NCI-H1105 treated with DMSO at 0.1 percent for 48 hours (cell line): ENCODE measurements around the gene VAV3.
"Not testable (repeated sequence)": the region's sequence is repeated elsewhere in the genome, so short reads cannot be mapped to it uniquely, and the experiment has no call there.

ENCODE experiments used
- DNase-seq: peaks from one replicate; lab custom pipeline; 2025; lab: John Stamatoyannopoulos, UW

VAV3 gene, protein sequence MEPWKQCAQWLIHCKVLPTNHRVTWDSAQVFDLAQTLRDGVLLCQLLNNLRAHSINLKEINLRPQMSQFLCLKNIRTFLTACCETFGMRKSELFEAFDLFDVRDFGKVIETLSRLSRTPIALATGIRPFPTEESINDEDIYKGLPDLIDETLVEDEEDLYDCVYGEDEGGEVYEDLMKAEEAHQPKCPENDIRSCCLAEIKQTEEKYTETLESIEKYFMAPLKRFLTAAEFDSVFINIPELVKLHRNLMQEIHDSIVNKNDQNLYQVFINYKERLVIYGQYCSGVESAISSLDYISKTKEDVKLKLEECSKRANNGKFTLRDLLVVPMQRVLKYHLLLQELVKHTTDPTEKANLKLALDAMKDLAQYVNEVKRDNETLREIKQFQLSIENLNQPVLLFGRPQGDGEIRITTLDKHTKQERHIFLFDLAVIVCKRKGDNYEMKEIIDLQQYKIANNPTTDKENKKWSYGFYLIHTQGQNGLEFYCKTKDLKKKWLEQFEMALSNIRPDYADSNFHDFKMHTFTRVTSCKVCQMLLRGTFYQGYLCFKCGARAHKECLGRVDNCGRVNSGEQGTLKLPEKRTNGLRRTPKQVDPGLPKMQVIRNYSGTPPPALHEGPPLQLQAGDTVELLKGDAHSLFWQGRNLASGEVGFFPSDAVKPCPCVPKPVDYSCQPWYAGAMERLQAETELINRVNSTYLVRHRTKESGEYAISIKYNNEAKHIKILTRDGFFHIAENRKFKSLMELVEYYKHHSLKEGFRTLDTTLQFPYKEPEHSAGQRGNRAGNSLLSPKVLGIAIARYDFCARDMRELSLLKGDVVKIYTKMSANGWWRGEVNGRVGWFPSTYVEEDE

DNA sequence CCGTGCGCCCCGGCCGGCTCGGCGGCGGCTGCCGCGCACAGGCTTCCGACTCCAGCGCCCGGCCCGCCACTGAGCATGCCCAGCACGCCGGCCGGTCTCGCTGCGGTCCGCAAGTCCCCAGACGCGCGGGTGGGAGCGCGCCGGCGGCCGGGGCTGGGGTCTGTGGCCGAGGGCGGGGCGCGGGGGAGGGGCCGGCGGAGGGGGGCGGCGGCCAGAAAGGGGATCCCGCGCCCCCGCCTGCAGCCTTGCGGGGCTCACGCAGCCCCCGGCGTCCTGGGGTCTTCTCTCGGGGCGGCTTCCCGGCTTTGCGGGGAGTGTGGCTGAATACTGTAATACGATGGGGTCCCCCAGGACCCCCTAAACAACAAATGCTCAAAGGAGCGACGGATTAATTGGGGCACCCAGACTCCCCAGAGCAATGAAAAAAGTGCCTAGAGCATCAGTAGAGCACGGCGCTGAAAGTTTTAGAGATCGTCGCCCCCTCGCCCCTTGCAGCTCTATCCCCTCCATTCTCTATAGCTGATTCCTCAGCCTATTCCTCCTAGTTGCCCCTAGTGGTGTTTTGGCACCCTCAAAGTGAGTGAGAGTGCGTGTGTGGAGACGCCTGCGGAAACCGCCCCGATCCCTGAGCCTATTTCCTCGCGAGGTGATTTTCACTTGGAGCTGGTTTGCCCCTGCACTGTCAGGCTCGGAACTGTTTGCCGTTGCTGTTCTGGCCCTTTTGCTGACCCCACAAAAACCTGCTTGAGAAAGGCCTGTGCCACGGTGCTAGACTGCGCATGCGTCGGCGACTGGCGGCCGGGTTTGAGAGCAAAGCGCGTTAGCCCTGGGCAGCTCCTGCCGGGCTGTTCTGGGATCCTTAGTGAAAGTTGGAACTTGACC is at the start of gene VAV3:
Gene VAV3, minus strand, starts transcription at position 71 of the 882 bp plus-strand sequence. CDS start 311 bp downstream, outside the sequence.
- peak; percentile 80 for DNase-seq

DNA sequence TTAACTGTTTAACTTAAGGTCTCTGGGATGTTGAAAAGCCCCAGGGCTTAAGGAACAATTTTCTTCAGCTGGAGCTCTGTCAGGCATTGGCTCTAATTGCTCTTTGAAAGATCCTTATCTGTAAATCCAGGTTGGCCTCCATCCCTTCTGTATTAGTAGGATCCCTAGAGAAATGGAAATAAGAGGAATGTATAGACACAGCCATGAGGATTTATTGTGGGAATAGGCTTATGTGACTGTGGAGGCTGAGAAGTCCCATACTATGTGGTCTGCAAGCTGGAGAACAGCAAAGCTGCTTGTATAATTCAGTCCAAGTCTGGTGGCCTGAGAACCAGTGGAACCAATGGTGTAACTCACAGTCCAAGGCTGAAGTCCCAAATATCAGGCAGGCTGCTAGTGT is 47.6 kb upstream of the VAV3 start:
- no peak for DNase-seq

DNA sequence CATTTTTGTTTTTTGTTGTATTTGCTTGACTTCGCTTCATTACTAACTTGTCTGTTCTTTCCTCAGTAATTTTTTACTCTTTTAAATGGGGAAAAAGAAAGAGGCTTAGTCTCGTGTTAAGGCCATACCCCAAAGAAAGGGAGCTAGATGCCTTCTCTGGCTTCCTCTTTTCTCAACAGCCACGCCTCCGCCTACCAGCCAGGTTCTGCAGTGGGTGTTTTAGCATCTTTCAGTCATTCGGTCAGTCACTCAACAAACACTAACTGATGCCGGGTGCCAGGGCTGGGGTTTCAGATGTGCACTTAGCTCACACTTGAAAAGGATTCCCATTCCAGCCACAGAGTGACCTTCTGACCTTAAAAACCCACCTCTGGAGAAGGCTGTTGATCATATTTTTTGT is 46.3 kb upstream of the VAV3 start:
- no peak for DNase-seq

DNA sequence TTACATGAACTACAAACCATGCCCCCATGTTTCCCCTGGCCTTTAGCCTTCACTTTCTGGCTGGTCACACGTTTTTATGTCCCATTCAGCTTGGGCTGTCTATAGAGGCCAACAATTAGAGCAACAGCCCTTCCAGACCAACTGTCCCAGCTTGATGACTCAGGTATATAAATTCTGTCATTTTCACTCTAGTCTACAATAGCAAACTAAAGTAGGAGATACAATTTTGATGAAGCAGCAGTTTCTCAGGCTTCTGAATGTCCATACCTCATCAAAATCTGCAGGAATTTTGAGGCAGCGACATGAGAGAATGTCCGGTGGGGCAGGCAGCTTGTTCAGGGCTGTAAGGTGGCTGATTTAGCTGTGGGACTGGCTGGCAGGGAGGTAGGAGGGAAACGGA is 45.6 kb upstream of the VAV3 start:
- no peak for DNase-seq

DNA sequence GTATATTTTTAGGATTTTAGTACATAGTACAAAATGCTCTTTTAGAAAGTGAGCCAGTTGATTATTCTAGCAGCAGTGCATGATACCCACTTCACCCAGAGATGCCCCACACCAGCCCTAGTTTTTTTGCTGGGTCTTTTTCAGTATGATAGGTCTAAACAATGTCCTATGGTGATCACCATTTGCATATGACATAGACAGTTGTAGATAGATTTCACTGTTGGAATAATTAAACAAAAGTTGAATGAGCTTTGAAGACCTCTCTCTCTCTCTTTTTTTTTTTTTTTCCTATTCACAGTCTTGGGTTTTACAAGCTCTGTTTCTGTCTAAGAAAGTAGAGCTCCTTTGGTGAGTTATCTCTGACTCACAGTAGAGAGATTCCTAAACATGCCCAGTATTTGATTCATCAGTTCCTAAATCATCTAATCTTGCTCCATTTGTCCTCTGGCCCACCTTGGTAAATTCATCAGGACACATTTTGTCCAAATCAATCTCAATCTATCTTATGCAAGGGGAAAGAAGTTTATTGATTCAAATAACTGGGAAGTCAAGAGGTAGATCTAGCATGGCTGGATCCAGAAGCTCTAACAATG is 44.7 kb upstream of the VAV3 start:
- DNase-seq: no peak

DNA sequence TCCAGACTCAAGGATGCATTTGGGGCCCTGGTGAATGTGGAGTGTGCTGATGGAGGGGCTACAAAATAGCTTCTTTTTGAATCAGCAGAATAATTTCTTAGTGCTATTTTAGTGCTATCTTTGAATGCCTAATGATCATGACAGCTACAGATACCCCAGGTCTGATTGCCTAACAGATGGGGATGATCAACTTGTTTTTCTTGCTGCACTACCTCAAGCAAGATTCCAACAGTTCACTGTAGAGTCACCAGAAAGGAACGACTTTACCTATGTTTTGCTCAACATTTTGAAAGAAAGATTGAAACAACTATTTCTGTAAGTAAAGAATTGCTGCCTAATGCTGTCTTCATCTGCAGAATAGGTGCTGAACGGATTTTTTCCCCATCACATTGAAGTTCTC is 42.6 kb upstream of the VAV3 start:
- no peak for DNase-seq

DNA sequence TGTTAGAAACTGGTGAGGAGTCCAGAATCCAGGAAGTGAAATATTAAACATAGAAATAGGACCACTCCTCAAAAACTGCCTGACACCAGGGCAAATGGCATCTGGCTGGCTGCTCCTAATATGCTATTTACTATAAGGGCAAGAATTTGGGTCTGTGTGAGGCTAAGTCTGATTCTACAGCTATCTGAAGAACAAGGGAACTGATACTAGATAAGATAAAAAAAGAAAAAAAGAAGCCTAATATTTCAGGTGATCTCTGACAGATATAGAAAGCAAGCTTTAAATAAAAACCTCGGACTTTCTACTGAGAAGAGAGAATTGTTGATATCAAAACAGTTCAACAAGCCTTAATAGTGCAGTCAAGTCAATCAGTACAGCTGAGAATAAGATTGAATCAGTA is 42.1 kb upstream of the VAV3 start:
- DNase-seq: no peak

DNA sequence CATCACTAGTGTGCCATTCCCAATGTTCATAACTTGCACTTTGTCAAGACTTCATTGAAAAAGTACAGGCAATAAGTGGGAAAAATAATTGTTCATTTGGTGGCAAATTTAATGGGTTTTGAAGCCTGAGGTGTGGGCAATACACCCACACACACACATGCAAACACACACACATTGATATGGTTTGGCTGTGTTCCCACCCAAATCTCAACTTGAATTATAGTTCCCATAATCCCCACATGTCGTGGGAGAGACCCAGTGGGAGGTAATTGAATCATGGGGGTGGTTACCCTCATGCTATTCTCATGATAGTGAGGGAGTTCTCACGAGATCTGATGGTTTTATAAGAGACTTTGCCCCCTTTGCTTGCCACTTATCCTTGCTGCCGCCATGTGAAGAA is 39.9 kb upstream of the VAV3 start:
- not testable (repeated sequence) for DNase-seq

DNA sequence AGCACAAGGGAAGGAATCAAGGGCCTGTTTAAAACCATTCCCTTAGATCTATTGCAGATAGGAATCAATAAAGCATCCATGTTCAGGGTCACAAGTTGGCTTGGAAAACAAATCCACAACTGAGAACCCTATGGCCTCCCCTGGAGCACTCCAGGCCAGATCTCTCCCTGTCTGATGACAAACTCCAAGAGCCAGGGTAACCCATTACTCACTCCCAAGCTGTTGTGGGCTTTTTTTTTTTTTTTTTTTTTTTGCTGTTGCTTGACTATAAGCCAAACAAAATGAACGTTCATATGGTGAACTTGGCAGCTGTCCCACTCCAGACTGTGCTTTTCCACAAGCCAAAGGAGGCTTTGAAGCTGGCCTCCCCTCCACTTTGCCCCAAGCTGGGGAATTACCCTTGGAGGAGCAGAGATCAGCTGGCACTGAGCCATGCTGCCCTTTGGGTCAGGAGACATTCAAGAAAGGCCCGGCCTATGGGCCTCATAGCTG is 35.7 kb upstream of the VAV3 start:
- DNase-seq: peak; percentile 92

DNA sequence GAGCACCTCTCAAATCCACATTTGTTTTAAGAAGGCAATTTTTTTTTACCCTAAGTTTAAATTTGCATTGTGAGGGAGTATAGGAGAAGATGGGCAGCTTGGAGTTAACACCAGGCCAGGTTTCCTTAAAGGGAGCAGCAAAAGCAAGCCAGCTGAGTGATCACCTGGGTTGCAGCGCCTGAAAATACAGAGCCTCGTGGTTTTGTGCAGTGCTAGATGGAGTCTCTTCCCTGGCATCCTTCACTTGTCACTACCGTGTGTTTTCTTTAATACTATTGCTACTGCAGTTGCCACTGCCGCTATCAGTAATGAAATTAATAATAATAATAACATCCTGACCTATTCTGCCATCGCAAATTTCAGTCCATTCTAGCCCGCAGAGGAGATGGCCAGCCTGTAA is 35.2 kb upstream of the VAV3 start:
- no peak for DNase-seq

DNA sequence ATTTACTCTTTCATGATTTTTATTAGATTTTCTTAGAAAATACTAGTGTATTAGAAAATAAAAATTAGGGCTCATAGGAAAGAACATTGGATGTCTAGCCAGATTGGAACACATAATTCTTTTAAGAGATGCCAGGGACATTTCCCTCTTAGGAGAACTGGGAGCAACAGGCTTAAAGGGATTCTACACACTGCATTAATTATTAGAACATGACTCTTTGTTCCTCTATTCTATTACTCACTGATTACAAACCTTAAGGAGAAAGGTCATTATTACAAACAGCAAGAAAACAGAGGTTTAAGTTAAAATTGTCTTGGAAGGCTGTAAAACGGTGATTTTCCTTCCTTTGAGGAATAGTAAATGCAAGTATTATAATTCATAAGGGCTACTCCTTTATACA is 32.9 kb upstream of the VAV3 start:
- DNase-seq: no peak

DNA sequence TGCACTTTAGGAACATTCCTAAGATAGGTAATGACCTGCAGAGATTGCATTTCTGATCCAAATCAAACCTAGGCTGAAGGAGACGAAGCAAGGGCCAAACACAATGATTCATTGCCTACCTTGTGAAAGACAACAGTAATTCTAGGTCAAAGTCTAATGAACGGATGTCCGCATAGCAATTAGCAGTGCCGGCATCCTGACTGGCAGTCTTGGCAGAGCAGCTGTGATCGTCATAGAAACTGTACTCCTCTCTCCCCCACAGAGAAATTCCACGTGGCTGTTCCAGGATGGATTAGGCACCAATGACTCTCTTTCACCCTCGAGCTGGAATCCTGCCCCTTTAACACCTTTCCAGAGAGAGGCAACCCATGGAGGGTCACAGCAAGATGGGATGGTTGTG is 28.9 kb upstream of the VAV3 start:
- no peak for DNase-seq

DNA sequence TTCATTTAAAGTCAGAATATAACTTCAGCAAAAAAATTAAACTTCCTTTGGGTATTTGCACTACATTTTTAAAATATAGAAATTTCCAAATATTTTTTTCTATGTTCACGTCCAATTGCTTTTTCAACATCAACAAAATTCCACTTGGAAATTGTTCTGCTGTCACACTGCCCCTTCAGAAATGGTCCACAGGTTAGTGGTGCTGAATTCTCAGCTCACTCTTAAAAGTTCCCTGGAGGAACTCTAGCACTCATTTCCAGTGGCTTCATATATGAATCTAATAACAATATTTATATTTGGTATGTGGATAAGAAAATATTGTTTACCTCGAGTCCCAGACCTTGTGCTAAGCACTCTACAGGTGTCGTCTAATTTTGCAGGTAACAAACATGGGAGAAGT is 27.4 kb upstream of the VAV3 start:
- DNase-seq: no peak

DNA sequence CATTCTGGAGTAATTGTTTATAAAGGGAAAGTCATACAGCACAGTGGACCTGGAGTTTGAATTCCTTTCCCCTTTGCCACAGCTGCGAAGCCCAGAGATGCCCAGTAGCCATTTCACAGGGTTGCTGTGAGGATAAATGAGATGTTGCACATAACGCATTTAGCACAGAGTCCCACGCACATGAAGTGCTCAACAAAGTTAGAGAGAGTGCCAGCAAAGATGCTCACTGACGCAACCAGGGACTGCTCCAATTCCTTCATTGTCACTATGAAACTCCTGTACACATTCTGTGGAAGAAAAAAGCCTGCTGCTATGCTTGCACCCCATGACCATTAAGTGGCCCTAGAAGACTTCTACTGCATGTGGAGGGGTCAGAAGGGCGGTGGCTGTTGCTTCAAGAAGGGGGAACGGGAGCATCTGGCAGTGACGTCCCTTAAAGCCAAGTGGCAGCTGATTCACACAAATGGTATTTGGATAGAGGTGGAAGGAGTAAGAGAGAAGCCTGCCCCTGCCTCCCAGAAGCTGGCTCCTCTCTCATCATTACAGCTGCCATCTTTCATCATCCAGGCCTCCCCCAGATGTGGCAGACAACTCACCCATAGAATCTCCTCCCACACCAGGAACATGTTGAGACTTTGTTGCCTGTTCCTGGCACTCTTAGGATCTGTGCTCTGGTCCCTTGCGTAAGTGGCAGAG is 26.5 kb upstream of the VAV3 start:
- no peak for DNase-seq

DNA sequence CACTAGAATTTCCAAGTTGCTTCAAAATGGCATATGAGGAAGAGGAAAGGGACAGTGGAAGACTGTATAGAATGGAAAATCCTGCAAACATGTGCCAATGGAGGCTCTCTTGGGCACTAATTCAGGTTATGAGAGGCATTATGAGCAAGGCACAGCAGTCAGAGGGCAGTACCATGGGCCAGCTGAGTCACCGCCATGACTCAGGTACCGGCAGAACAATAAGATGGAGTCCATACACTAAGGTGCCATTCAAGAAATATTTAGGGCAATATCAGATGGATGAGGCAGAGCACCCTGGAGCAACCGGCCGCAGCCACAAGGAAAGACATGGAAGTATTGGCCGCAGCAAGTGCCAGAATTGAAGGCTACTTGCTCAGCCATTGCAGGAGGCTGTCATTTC is 25.6 kb upstream of the VAV3 start:
- no peak for DNase-seq

DNA sequence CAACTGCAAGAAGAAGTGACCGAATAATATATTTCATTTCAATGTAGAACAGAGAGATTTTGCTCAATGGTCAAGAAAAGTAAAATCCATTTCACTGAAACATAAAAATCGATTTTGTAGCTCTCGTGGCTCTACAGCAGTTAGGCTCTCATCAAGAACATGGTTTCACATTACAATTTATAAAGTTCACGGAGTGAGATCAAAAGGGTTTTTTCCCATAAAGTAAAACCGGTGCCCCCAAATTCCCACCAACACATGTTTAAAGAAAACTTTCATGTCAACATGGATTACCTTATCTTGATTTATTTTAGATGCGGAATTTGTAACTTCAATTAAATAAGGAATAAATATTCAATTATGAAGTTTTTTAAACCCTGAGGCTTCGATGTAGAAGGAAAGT is 16.3 kb upstream of the VAV3 start:
- no peak for DNase-seq

DNA sequence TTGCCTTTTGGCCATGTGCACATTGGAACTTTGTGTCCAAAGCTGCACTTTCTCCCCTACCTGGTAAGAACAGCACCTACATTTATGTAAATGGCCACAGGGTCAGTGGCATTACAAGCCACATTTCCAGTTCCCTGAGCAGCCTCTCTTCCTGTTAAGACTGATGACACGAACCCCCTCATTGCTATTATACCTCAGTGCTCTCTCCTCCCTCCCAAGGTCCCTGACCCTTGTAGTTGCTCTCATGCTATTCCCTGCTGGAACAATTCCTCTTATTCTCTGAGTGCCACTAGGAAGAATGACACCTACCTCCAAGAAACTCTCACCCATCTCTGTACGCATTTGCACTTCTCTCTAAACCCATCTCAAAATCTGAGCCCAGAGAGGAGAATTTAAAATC is 14.9 kb upstream of the VAV3 start:
- no peak for DNase-seq

DNA sequence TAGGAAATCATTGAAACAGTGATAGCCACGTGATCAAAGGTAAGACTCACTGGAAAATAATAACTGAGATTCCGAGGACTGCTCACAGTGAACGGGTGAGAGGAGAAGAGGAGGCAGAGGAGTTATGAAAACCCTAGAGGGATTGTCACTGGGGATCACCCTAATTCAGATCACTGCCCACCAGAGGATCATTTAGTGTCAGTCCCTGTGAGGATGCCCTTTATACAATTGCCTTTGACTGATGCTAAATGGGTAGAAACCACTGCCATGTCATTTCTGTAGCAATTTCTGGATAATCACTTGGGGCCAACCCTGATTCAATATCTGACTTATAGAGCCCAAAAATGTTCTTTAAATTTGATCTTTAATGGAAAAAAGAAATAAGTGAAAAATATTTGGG is 14.1 kb upstream of the VAV3 start:
- no peak for DNase-seq

DNA sequence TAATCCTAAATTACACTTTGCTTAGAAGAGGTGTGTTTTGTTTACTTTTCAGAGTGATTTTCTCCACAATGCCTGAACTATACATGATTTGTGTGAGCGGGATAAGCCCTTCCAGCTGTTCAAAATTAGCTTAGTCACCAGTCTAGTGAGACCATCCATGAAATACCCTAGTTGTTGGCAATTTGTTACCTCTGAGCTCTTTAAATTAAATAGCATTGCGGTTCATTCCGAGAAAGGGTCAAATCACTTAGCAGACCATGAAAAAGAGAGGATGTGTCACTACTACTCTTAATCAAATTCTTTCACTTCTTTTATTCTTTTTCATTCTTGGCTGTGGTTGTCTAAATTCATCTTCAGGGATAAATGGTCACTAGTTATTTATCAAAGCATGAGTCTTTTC is 11.9 kb upstream of the VAV3 start:
- no peak for DNase-seq

DNA sequence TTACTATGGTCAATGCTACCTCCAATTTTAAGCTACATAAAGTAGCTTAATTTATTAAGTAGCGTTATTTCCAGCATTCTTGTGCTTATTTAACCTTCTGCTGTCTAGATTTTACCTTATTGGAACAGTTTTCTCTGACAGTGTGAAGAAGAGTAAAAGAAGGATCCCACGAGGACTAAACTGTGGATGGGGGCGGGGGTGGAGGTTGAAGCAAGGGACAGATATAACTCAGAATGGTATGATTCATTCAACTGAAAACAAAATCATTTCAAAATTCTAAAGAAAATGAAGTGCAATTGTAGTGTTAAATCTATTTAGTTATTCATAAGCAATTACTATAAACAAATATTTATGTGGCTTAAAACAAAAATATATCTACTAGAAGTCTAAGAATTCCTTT is 11.5 kb upstream of the VAV3 start:
- DNase-seq: no peak

DNA sequence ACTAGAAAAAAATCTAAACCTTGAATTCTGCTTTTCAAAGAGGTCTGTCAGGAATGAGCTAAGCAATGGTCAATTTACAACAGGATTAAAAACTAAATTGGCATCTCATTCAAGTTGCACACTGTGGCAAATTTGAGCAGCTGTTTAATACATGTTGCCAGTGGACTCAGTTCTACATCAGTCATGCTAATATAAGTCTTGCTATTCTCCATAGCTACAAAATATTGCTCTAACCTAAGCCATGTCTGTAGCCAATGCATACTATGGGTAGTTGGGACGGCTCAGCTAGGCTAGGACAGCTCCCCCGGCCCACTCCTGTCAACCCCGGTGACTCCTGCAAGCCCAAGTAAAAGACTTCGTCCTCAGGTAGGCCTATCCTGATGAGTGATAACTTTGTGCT is 10.9 kb upstream of the VAV3 start:
- no peak for DNase-seq
